Smooth muscle cell of trachea (primary cell): Measurements from ENCODE around the gene IER3IP1. TPM values are rescaled to one million over a fixed set of nuclear protein-coding genes. Genes with fewer than 3 reads are reported as not detected.

Experiments
- total RNA-seq: library from RNA; depleted of rRNA; stranded (reverse); fragments of >200 nt; gene quantifications from 2 replicates; pipeline ENCODE4 v1.2.1, GENCODE V29; 2014

Gene IER3IP1, protein sequence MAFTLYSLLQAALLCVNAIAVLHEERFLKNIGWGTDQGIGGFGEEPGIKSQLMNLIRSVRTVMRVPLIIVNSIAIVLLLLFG
- 16.4 and 22.5 TPM in 2 replicates for total RNA-seq

GRCh38 chr18:47175898-47176575, at the start of gene IER3IP1:
IER3IP1 (minus strand) TSS chr18:47176364; CDS start chr18:47176277, 87 bp downstream.

DNA sequence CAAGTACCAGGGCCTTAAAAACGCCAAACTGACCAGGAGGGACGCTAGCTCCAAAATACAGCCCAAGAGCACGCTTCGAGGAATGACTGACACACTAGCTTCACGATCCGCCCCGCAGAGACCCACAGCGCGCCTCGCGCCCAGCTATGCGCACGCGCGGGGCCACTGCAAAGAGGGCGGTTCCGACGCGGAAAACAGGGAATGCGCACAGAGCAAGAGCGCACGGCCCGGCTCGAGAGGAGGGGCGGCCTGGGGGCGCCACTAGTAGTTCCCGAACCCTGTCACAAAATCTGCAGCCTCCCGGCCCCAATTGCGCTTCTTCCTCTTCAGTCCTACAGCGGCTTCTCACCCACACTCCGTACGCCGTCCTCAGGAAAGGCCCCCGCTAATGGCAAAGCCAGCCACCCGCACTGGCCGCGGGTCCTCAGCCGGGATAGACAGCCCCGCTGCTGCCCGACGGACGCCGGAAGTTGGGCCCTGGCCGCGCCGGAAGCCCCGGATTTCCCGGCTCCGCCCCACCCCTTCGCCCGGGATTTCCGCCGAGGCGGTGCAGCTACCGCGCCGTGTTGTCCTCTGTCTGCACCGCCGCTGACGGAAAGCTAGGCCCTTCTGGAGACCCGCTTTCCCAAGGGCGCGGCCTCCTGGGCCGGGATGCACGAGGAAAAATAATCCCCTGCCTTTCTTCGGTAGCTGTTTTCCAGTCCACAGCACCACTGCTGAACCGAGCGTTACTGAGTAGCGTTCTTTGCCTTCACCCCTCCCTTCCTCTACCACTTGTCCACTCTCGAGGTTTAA, 25.9 kb downstream of the IER3IP1 start, which contains the start of gene HDHD2:
Gene HDHD2 (minus strand): TSS at position 472 of the 795 bp plus-strand sequence. CDS start 14,061 bp downstream, outside the sequence.

Other genes with a start within 250 kb of the IER3IP1 start
- gene ELOA2, start 140.7 kb downstream of the IER3IP1 start, total RNA-seq, result not detected in 2 replicates
- gene HDHD2, start 25.9 kb downstream of the IER3IP1 start, total RNA-seq, result 16.0 and 16.2 TPM in 2 replicates
- gene SKOR2, start 75.3 kb upstream of the IER3IP1 start, total RNA-seq, result not detected in 2 replicates